Medulla oblongata (tissue), 1 donor: ENCODE results near the gene SDR42E1.
A peak's percentile ranks its signal among the peaks of the same experiment; 100 is the strongest.
"Not testable (repeated sequence)": the region's sequence is repeated elsewhere in the genome, so short reads cannot be mapped to it uniquely, and the experiment has no call there.

ENCODE experiments used
- DNase-seq: peaks from one replicate; pipeline ENCODE4 v3.0.0-alpha.2; 2015; ENCODE audit errors: extremely low spot score

Gene SDR42E1

DNA sequence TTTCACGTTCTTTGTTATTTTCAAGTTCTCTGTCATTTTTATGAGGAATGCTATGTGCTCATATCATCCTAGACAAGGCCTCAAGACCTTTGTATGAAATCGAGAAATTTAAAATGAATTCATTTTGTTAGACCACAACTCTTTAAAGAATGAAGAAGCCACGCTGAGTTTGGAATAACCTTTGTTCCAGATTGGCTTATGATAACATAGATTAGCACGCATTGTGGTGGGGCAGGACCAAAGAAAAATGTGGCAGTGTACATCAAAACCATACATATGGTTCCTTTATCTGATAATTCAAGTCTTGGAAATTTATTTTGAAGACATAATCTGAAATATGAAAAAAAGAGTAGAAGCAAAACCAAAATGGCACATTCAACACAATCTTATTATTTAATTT is 26.0 kb upstream of the SDR42E1 start:
- no peak for DNase-seq

- DNase-seq, result no peak
Measured at GRCh38 chr16:82034981-82035612, 23.8 kb upstream of the SDR42E1 start, which contains the start of gene HSD17B2. TSS of gene HSD17B2 (plus strand) at chr16:82035253. CDS start at chr16:82035425, 172 bp downstream.

- no peak for DNase-seq
Measured at GRCh38 chr16:82033683-82034300, 22.5 kb upstream of the SDR42E1 start.

DNA sequence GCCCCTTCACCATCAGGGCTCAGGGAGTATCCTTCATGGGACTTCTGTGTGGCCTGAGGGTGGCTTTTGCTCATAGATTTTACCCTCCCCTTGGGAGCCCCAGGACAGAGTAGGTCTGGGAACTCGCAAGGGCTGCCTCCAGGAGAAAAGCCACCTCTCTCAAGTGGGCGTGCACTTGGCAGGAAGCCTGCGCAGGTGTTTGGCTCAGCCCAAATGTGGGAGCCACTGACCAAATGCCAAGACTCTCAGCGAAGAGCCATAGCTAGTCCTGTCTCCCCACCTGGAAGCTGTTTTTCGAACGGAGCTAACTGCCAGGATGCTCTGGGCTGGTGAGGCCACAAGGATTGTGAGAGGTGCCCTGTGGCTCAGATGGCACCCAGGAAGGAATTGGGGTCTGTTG is 21.7 kb upstream of the SDR42E1 start:
- no peak for DNase-seq

DNA sequence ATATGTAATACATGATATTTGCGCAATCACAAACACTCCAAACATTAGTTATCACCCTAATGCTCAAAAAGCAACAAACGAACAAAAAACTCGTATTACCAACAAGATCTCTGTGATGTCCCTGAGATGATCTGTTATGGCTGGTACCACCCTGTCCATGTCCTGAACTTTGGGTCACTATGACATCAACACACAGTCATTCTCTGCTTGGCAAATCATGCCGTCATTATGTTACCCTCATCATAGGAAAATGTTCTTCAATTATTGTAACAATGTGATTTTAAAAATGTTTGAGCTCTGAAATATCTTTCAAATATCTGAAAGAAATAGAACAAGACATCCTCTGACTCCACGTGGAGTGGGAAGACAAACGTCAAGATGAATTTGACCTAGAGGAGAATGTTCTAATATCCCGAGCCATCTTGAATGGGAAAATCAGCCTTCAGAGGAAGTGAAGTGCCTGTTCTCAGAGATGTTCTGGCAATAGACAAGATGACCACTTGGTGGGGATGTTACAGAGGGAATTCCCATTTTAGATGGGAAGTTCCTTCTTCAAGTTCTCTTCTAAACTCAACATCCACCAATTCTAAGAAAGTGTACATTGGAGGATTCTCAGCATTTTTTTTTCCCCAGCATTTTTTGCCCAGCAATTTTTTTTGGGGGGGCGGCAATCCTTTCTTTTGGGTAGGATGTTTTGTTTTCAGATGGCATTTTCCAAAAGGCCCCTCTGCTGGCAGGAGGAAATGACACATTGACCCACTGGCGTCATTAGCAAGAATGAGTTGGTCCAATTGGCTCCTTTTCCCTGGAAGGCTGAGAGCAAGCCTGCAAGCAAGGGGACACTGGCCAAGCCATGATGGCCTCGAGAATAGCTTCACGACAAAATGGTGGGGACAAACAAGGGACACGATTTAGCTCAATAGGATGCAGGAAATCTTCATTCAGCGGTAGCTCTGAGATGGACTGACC is 20.1 kb upstream of the SDR42E1 start:
- DNase-seq, result peak; percentile 81

DNA sequence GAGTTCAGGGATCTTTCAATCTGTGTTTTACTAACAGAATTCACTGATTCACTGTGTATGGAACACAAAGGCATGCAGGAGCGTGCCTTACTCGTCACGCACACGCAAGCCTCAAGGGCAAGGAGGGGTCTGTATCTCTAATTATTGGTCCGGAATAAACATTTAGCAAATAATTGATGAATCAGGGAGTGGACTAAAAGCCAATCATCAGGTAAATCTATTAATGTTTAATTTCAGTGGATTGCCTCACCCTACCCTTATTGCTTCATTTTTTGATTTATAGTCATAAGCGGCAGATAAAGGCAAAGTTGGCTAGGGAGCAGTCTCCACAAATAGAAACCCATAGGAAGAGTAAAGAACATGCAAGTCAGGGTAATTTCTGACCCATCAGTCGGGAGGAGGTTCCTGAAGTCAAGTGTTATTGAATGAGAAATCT is 16.4 kb upstream of the SDR42E1 start:
- no peak for DNase-seq

DNA sequence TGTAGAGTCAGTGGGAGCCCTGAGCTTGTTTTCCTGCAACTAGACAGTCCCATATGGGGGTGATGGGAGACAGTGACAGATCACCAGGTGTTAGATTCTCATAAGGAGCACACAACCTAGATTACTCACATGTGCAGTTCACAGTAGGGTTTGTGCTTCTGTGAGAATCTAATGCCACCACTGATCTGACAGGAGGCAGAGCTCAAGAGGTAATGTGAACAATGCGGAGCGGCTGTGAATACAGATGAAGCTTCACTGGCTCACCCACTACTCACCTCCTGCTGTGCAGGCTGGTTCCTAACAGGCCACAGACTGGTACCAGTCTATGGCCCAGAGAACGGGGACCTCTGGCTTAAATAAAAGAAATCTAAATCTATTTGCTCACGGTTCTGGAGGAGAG is 13.6 kb upstream of the SDR42E1 start:
- no peak for DNase-seq

GRCh38 chr16:82024316-82024715 is 13.0 kb upstream of the SDR42E1 start:
- DNase-seq, result no peak

DNA sequence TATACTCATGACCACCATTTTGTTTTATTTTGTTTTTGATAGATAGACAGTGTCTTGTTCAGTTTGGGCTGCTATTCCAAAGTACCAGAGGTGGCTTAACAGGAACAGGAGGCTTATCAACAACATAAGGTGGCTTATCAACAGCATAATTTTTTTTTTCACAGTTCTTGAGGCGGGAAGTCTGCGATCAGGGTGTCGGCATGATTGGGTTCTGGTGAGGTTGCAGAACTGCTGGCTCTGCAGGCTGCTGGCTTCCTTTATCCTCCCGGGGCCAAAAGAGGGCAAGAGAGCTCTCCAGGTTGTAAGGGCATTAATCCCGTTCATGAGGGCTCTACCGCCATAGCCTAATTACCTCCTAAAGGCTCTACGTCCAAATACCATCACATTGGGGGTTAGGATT is 11.9 kb upstream of the SDR42E1 start:
- DNase-seq, result no peak

DNA sequence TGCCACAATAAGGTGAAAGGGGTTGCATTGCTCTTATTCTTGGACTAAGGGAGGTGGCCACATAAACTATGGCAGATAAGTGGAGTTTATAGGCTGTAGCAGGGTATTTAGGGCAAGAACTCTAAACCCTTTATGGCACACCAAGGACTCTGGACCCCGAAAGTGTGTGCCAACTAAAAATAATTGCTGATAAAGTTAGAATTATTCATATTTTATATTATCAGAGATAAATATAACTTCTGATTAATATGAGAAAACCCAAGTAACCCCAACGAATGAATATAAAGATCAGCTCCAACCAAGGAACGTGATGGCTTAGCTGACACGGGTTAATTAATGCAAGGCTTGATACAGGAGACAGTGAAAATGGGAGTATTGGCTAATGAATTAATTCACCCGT is 8.8 kb upstream of the SDR42E1 start:
- DNase-seq, result no peak

GRCh38 chr16:82019535-82019934 is 8.3 kb upstream of the SDR42E1 start:
- no peak for DNase-seq

DNA sequence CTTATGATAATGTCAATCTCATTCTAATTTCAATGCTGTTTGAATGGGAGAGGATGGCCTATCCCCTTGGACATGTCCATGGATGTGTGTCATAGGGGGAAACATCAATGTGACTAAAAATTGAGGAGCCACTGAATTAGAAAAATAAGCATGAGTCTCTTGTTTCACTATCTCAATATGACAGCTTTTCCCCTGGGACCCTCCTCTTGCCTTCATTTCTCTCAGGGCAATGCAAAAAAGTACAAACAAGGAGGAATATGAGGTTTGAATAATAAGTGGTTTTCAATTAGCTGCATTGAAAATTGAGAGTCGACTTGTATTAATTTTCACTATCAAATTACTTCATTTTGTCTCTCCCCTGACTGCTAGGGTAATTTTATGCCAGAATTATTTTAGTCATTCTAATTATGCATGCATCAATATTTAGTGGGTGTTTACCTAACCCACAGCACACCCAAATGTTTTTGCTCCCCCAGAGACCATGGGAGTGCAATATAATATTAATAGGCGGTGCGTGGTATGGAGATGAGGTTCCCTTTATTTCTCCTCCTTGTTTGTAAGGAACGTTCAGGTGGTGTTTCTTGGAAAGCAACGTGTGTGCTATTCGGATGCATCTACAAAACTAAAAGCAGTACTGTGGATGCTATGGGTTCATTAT is 6.8 kb upstream of the SDR42E1 start:
- DNase-seq, result no peak

DNA sequence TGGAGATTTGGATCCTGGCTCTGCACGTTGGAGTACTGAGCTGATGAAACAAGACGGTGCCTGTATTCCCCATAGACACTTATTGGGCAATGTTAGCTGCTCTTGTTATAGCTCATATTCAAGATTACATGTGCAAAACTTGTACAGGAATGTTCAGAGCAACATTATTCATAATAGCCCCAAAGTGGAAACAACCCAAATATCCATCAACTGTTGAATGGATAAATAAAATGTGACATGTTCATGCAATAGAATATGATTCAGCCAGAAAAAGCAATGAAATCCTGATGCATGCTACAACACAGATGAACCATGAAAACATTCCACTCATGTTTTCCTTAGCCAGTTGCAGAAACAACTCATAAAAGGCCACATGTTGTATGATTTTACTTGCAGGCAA is 5.7 kb upstream of the SDR42E1 start:
- DNase-seq, result no peak

- no peak for DNase-seq
Measured at GRCh38 chr16:82016263-82016662, 5.0 kb upstream of the SDR42E1 start.

DNA sequence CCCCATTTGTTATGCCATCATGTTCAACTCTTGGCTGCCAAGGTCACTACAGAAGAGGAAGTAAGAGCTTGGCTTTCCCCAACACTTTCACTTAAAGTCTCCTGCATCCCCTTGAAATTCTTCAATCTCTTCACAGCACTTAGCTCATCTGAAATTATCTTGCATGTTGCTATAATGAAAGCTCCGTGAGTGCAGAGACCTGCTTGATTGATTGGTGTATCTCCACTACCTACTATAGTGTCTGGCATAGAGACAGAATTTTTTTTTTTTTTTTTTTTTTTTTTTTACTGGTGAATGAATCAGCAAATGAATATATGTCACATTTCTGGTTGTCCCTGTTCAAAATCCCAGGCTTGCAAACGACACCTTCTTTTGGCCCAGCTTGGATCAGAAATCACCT is 1.9 kb upstream of the SDR42E1 start:
- no peak for DNase-seq

DNA sequence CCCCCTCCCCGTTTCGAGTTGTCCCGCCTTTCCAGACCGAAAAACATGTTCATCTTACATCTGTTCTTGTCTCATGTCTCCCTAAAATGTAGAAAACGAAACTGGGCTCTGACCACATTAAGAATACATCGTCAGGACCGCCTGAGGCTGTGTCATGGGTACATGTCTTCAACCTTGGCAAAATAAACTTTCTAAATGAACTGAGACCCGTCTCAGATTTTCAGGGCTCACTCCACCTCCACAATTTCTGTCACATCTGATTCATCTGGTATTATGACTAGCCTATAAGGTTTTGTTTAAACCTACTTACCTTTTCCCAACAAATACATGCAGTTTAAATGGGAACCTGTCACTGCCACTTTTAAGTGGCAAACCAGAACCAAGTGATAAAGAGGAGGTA is 621 bp downstream of the SDR42E1 start:
- DNase-seq, result no peak

- DNase-seq, result not testable (repeated sequence)
Measured at GRCh38 chr16:82009789-82010188, 1.5 kb downstream of the SDR42E1 start.

DNA sequence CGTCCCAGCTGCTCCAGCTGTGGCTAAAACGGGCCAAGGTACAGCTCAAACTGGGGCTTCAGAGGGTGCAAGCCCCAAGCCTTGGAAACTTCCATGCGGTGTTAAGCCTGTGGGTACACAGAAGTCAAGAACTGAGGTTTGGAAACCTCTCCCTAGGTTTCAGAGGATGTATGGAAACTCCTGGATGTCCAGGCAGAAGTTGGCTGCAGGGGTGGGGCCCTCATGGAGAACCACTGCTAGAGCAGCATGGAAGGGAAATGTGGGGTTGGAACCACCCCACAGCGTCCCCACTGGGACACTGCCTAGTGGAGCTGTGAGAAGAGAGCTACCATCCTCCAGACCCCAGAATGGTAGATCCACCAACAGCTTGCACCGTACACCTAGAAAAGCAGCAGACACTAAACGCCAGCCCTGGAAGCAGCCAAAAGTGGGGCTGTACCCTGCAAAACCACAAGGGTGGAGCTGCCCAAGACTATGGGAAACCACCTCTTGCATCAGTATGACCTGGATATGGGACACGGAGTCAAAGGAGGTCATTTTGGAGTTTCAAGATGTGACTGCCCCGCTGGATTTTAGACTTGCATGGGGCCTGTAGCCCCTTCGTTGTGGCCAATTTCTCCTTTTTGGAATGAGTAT is 2.2 kb downstream of the SDR42E1 start:
- no peak for DNase-seq

GRCh38 chr16:82007189-82007588 is 4.1 kb downstream of the SDR42E1 start:
- no peak for DNase-seq

- no peak for DNase-seq
Measured at GRCh38 chr16:82006036-82006435, 5.2 kb downstream of the SDR42E1 start.

DNA sequence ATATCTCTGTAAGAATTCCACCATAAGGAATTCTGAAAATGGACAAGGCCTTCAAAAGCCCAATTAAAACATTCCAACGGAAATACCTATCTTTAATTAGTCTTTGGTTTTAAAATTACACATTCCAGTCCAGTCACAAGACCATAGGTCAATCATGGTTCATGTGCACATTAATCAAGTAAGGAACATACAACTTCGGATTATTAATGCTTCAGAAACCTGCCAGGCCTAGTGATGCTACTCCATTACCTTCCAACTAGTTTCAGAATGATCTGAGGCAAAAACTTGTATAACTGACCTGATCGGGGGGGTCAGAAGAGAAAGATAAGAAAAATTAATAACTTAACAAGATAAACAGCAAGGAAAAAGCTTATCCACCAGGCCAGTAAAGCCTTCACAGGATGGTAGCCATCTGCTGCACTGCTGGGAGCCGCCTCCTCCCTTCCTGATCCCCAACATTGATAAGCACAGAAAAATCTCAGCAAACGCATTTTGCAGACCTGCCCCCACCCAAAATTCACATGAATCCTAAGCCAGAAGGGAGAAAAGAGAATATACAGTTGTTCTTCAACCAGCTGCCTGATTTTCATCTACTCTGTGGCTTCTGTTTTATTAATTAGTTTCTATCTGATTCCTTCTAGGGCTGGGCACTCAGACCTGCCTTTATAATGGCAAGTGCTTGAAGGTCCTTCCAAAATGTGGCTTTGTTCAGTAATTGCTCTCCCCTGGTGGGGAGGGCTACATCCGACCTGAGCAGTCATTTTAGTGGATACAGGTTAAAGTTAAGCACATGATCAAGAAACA is 6.0 kb downstream of the SDR42E1 start:
- no peak for DNase-seq
